Measurements from ENCODE around the gene EIF3J. TPM values are rescaled to one million over a fixed set of nuclear protein-coding genes. Genes with fewer than 3 reads are reported as not detected.
A peak's percentile ranks its signal among the peaks of the same experiment; 100 is the strongest.

Gene EIF3J
- total and polyA plus RNA-seq, 2 experiments from 2014 or later = 25.2 to 35.9 TPM

- no peak overlapping the region for H3K27ac ChIP-seq
- no peaks in the 10 kb centered on the region for H3K79me2 ChIP-seq (ENCODE audit: insufficient read depth)
- TF ChIP-seq EZH2 (IDR thresholded peaks at IDR 0.05; ENCODE audit: insufficient read depth, poor library complexity, severe bottlenecking) = no peak
- TF ChIP-seq EZH2phosphoT487 (IDR thresholded peaks at IDR 0.05; ENCODE audit: insufficient read depth, low read depth) = no peak
- H3K4me1 ChIP-seq (ENCODE audit: insufficient read depth) = no peaks in the 10 kb centered on the region
- no peaks in the 10 kb centered on the region for H3K9me3 ChIP-seq (ENCODE audit: low read depth)
- WGBS, 2 experiments (ENCODE audit: low coverage in 1 of 2, low lambda C conversion rate in 2 of 2, missing lambda C conversion rate in 2 of 2) = 76 to 80% methylated on average over 7 of the region's 7 CpGs
- H3K4me2 ChIP-seq (ENCODE audit: unreplicated experiment) = no peak overlapping the region
- H2AFZ ChIP-seq = no peak overlapping the region
- H3K27me3 ChIP-seq (replicated peaks; ENCODE audit: insufficient read depth) = no peaks in the 10 kb centered on the region
- in situ Hi-C loops (cut with MboI) = loop anchor here (25.0 kb wide), 1 partner anchor 144 kb away; the partner anchor contains the start of gene TRIM69
- no peaks in the 10 kb centered on the region; the same call in 1 of the 2 replicates for H3F3A ChIP-seq (ENCODE audit: insufficient read depth)
- H3K9ac ChIP-seq = no peak overlapping the region
- H3K36me3 ChIP-seq (ENCODE audit: low read depth) = peaks cover 71% of the 10 kb centered on the region
- no peaks in the 10 kb centered on the region for H3K9me2 ChIP-seq (ENCODE audit: insufficient read depth)
- H4K20me1 ChIP-seq (ENCODE audit: insufficient read depth) = no peaks in the 10 kb centered on the region
- no peak overlapping the region for H3K4me3 ChIP-seq
- peak; percentile 49 for DNase-seq
Observed at GRCh38 chr15:44593042-44593736, 56.2 kb downstream of the EIF3J start.

- WGBS, 2 experiments (ENCODE audit: low coverage in 1 of 2, low lambda C conversion rate in 2 of 2, missing lambda C conversion rate in 2 of 2) = 33 to 53% methylated on average over 1 of the region's 1 CpG
Observed at GRCh38 chr15:44595246-44595645, 58.3 kb downstream of the EIF3J start.

GRCh38 chr15:44595656-44596510, 58.9 kb downstream of the EIF3J start:
- no peaks in the 10 kb centered on the region for H4K20me1 ChIP-seq (ENCODE audit: insufficient read depth)
- no peaks in the 10 kb centered on the region for H3K27me3 ChIP-seq (replicated peaks; ENCODE audit: insufficient read depth)
- TF ChIP-seq EZH2 (IDR thresholded peaks at IDR 0.05; ENCODE audit: insufficient read depth, poor library complexity, severe bottlenecking) (no peak), EZH2phosphoT487 (IDR thresholded peaks at IDR 0.05; ENCODE audit: insufficient read depth, low read depth) (no peak)
- no peaks in the 10 kb centered on the region; the same call in 1 of the 2 replicates for H3F3A ChIP-seq (ENCODE audit: insufficient read depth)
- H3K9ac ChIP-seq = no peak overlapping the region
- in situ Hi-C loops (cut with MboI) = loop anchor here (25.0 kb wide), 1 partner anchor 141 kb away; the partner anchor contains the start of gene TRIM69
- 94 to 98% methylated on average over 3 of the region's 3 CpGs for WGBS, 2 experiments (ENCODE audit: low coverage in 1 of 2, low lambda C conversion rate in 2 of 2, missing lambda C conversion rate in 2 of 2)
- no peaks in the 10 kb centered on the region for H3K79me2 ChIP-seq (ENCODE audit: insufficient read depth)
- no peaks in the 10 kb centered on the region for H3K9me2 ChIP-seq (ENCODE audit: insufficient read depth)
- no peaks in the 10 kb centered on the region for H3K4me1 ChIP-seq (ENCODE audit: insufficient read depth)
- H3K27ac ChIP-seq = no peak overlapping the region
- peaks cover 64% of the 10 kb centered on the region for H3K36me3 ChIP-seq (ENCODE audit: low read depth)
- H3K4me3 ChIP-seq = no peak overlapping the region
- H2AFZ ChIP-seq = no peak overlapping the region
- no peaks in the 10 kb centered on the region for H3K9me3 ChIP-seq (ENCODE audit: low read depth)
- no peak overlapping the region for H3K4me2 ChIP-seq (ENCODE audit: unreplicated experiment)
- DNase-seq = no peak

More at GRCh38 chr15:44595246-44595645, 58.3 kb downstream of the EIF3J start:
- Histone ChIP-seq H3K9me3 (ENCODE audit: low read depth) (no peaks in the 10 kb centered on the region), H3K4me2 (ENCODE audit: unreplicated experiment) (no peak overlapping the region), H4K20me1 (ENCODE audit: insufficient read depth) (no peaks in the 10 kb centered on the region), H2AFZ (no peak overlapping the region), H3F3A (ENCODE audit: insufficient read depth) (no peaks in the 10 kb centered on the region; the same call in 1 of the 2 replicates), H3K36me3 (ENCODE audit: low read depth) (peaks cover 65% of the 10 kb centered on the region), H3K79me2 (ENCODE audit: insufficient read depth) (no peaks in the 10 kb centered on the region), H3K9me2 (ENCODE audit: insufficient read depth) (no peaks in the 10 kb centered on the region), H3K9ac (no peak overlapping the region), H3K27me3 (replicated peaks; ENCODE audit: insufficient read depth) (no peaks in the 10 kb centered on the region), H3K4me3 (no peak overlapping the region), H3K4me1 (ENCODE audit: insufficient read depth) (no peaks in the 10 kb centered on the region), H3K27ac (no peak overlapping the region)
- in situ Hi-C loops (cut with MboI) = loop anchor here (25.0 kb wide), 1 partner anchor 142 kb away; the partner anchor contains the start of gene TRIM69
- DNase-seq = no peak
- TF ChIP-seq EZH2 (IDR thresholded peaks at IDR 0.05; ENCODE audit: insufficient read depth, poor library complexity, severe bottlenecking) (no peak), EZH2phosphoT487 (IDR thresholded peaks at IDR 0.05; ENCODE audit: insufficient read depth, low read depth) (no peak)

- WGBS, 2 experiments (ENCODE audit: low coverage in 1 of 2, low lambda C conversion rate in 2 of 2, missing lambda C conversion rate in 2 of 2) = 90 to 100% methylated on average over 1 of the region's 1 CpG
Observed at GRCh38 chr15:44596511-44597010, 59.6 kb downstream of the EIF3J start.

More at GRCh38 chr15:44596511-44597010, 59.6 kb downstream of the EIF3J start:
- H3F3A ChIP-seq (ENCODE audit: insufficient read depth) = no peaks in the 10 kb centered on the region; the same call in 1 of the 2 replicates
- no peaks in the 10 kb centered on the region for H4K20me1 ChIP-seq (ENCODE audit: insufficient read depth)
- no peak for TF ChIP-seq EZH2phosphoT487 (IDR thresholded peaks at IDR 0.05; ENCODE audit: insufficient read depth, low read depth)
- no peak for TF ChIP-seq EZH2 (IDR thresholded peaks at IDR 0.05; ENCODE audit: insufficient read depth, poor library complexity, severe bottlenecking)
- H3K27ac ChIP-seq = no peak overlapping the region
- no peaks in the 10 kb centered on the region for H3K27me3 ChIP-seq (replicated peaks; ENCODE audit: insufficient read depth)
- in situ Hi-C loops (cut with MboI) = loop anchor here (25.0 kb wide), 1 partner anchor 141 kb away; the partner anchor contains the start of gene TRIM69
- H3K4me3 ChIP-seq = no peak overlapping the region
- no peak overlapping the region for H3K9ac ChIP-seq
- DNase-seq = no peak
- no peaks in the 10 kb centered on the region for H3K79me2 ChIP-seq (ENCODE audit: insufficient read depth)
- no peak overlapping the region for H3K4me2 ChIP-seq (ENCODE audit: unreplicated experiment)
- H3K9me2 ChIP-seq (ENCODE audit: insufficient read depth) = no peaks in the 10 kb centered on the region
- H3K4me1 ChIP-seq (ENCODE audit: insufficient read depth) = no peaks in the 10 kb centered on the region
- H3K36me3 ChIP-seq (ENCODE audit: low read depth) = peaks cover 57% of the 10 kb centered on the region
- no peaks in the 10 kb centered on the region for H3K9me3 ChIP-seq (ENCODE audit: low read depth)
- H2AFZ ChIP-seq = no peak overlapping the region

Measured in GM23248 (cell line).